Left lung (tissue), 10 donors: Measurements from ENCODE around the gene TBX18. TPM values are rescaled to one million over a fixed set of nuclear protein-coding genes. Genes with fewer than 3 reads are reported as not detected.

Experiments used
- ATAC-seq: fragments of 200-7000 bp; cut with Tn5 transposase; one replicate; pipeline ENCODE4 v1.9.1; 2020; ENCODE audit warnings: moderate library complexity
- DNase-seq, 4 donors: peaks; one replicate each; pipeline ENCODE4 v3.0.0-alpha.2; 2013 to 2020
- H3K27ac ChIP-seq, 2 donors: fragments of 200-600 bp; sonication (generic) in 1 of 2; one replicate each; pipeline versions ENCODE4 v1.5.0 to v1.8.0; 2020 to 2021
- H3K27me3 ChIP-seq, 2 donors: fragments of 200-600 bp; sonication (generic) in 1 of 2; one replicate each; pipeline versions ENCODE4 v1.5.0 to v1.8.0; 2020 to 2021
- H3K36me3 ChIP-seq, 2 donors: fragments of 200-600 bp; sonication (generic) in 1 of 2; one replicate each; pipeline versions ENCODE4 v1.5.0 to v1.8.0; 2020 to 2021
- H3K4me1 ChIP-seq, 2 donors: fragments of 200-600 bp; one replicate each; pipeline ENCODE4 v1.8.0; 2021
- H3K4me3 ChIP-seq, 2 donors: fragments of 200-600 bp; sonication (generic) in 1 of 2; one replicate each; pipeline versions ENCODE4 v1.5.0 to v1.8.0; 2020 to 2021; ENCODE audit warnings: mild to moderate bottlenecking in 1 of 2
- H3K9me3 ChIP-seq, 2 donors: fragments of 200-600 bp; sonication (generic) in 1 of 2; one replicate each; pipeline versions ENCODE4 v1.5.0 to v1.8.0; 2020 to 2021
- intact Hi-C, 2 donors: fragments of 100-400 bp; cut with DNase I; formaldehyde crosslinking; loops; one replicate each; pipeline versions ENCODE4 v1.11.2 to v1.14.2; 2022
- polyA plus RNA-seq, 6 donors: library from polyadenylated mRNA; unstranded; fragments of 120-200 nt; gene quantifications; one replicate each; pipeline ENCODE4 v1.2.1, GENCODE V29; 2013; ENCODE audit not compliant: insufficient read length in 6 of 6
- total RNA-seq, 2 donors: library from RNA; stranded (reverse); fragmentation: NEBNext Ultra II Directional; extraction: Animal tissue kit (Norgen Biotek cat#: 25700); gene quantifications; one replicate each; pipeline ENCODE4 v1.2.1, GENCODE V29; 2021
- TF ChIP-seq, protein P1 (sequence below), 2 donors: fragments of 200-600 bp; sonication (generic) in 1 of 2; IDR thresholded peaks; one replicate each; pipeline versions ENCODE4 v1.5.0 to v1.8.0; 2021; ENCODE audit warnings: antibody characterized with exemption in 2 of 2
- donor health status: DM: no; HTN: yes; CAD: no.
- donor health status: DM: no; HTN: no; CAD: no.

The TBX18 gene
- total and polyA plus RNA-seq, 8 donors, result 0.27 to 0.60 (median 0.49) TPM; not detected in 1

DNA sequence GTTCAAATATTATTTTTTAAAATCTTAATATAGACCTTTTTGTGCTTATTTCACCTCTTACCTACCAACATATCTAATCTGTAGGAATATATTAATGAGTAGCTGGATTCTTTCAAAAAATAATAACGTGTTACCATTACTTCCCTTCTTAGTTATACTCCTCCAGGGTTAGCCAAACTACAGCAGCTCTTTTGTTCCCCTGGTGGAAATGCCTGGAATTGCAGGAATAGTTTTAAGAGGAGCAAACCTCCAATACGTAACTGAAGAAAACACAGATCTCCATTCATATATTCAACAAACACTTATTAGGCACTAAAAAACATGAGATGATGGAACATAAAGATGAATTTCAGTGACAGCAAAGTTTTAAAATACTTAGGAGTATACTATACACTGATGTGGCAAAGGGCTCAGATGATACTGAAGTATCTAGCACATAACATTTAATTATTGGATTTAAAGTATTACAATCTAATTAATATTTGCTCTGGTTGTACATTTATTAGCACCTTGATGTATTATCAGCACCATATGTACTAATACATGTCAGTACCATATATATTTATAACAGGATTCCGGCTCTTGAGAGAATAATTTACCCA, 78.3 kb downstream of the TBX18 start:
- no peaks in the 10 kb centered on the region for H3K9me3 ChIP-seq
- H3K27ac ChIP-seq, result no peak overlapping the region
- ATAC-seq (no peak), DNase-seq (no peak)
- no peaks in the 10 kb centered on the region for H3K27me3 ChIP-seq
- TF ChIP-seq, protein P1, sequence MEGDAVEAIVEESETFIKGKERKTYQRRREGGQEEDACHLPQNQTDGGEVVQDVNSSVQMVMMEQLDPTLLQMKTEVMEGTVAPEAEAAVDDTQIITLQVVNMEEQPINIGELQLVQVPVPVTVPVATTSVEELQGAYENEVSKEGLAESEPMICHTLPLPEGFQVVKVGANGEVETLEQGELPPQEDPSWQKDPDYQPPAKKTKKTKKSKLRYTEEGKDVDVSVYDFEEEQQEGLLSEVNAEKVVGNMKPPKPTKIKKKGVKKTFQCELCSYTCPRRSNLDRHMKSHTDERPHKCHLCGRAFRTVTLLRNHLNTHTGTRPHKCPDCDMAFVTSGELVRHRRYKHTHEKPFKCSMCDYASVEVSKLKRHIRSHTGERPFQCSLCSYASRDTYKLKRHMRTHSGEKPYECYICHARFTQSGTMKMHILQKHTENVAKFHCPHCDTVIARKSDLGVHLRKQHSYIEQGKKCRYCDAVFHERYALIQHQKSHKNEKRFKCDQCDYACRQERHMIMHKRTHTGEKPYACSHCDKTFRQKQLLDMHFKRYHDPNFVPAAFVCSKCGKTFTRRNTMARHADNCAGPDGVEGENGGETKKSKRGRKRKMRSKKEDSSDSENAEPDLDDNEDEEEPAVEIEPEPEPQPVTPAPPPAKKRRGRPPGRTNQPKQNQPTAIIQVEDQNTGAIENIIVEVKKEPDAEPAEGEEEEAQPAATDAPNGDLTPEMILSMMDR (IDR thresholded peaks at IDR 0.05), result peak; percentile 17 to 18
- intact Hi-C loops, result no loop called here
- H3K4me1 ChIP-seq, result no peaks in the 10 kb centered on the region
- H3K36me3 ChIP-seq, result no peaks in the 10 kb centered on the region
- H3K4me3 ChIP-seq, result no peak overlapping the region

DNA sequence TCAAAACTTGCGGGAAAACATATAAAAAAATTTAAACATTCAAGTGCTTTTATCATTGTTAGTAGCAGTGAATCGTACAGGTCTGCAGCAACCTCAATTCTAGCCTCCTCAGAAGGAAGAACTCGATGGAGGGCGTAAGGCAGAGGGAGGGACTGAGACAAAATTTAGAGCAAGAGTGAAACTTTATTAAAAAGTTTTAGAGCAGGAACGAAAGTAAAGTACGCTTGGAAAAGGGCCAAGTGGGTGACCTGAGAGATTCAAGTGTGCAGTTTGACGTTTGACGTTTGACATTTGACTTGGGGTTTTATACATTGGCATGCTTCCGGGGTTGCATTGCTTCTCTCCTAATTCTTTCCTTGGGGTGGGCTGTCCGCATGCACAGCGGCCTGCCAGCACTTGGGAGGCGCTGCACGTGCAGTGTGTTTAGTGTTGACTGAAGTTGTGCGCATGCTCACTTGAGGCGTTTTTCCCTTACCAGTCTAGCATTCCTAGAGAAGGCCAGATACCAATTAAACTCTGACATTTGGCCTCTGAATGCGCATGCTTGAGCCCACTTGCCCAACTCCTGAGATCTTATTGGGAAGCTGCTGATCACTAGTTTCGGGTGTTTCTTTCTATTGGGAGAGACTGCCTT, 82.6 kb downstream of the TBX18 start:
- intact Hi-C loops, result no loop called here

DNA sequence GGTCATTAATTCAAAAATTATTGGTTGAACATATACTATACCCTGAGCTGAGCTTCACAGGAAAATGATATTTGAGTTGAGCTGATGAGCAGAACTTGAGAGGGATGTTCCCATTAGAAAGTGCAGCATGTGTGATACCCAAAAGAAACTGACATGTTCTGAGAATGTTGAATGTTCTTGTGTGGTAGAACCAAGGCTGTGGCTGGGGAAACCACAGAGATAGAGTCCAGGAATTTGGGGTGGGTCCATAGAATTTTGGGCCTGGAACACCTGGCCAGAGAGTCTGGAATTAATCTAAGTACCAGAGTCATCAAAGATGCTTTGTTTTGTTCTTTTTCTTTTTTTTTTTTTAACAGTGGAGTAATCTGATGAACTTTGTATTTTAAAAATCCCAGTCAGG, 88.7 kb downstream of the TBX18 start:
- Histone ChIP-seq H3K9me3 (no peaks in the 10 kb centered on the region), H3K27me3 (no peaks in the 10 kb centered on the region), H3K27ac (no peak overlapping the region), H3K4me3 (no peak overlapping the region), H3K4me1 (no peaks in the 10 kb centered on the region), H3K36me3 (no peaks in the 10 kb centered on the region)
- ATAC-seq, result no peak
- intact Hi-C loops, result no loop called here
- TF ChIP-seq, protein P1 (IDR thresholded peaks at IDR 0.05), result no peak
- DNase-seq, result no peak

More for the DNA sequence above, 82.6 kb downstream of the TBX18 start:
- no peaks in the 10 kb centered on the region for H3K36me3 ChIP-seq
- no peaks in the 10 kb centered on the region for H3K9me3 ChIP-seq
- no peak overlapping the region for H3K27ac ChIP-seq
- H3K4me1 ChIP-seq, result no peaks in the 10 kb centered on the region
- TF ChIP-seq, protein P1 (IDR thresholded peaks at IDR 0.05), result no peak
- DNase-seq, result no peak
- no peak overlapping the region for H3K4me3 ChIP-seq
- H3K27me3 ChIP-seq, result no peaks in the 10 kb centered on the region
- no peak for ATAC-seq

DNA sequence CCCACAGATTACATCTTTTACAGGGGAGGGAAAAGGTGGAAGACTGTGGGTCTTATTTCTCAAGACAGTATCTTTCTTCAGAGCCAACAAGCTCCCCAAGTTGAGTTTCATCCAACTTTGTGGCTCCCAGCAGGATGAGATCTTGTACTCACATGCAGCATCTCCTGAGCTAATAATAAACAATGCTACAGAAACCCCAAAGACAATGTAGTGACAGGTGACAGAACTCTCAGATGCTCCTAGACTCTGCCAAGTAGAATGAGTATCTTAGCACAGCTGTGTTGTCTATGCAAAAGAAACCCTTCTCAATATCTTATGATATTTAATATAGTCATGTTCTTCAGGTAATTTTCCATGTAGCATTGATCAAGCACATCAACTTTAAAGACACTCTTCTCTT, 90.0 kb downstream of the TBX18 start:
- H3K9me3 ChIP-seq, result no peaks in the 10 kb centered on the region
- TF ChIP-seq, protein P1 (IDR thresholded peaks at IDR 0.05), result no peak
- no peak for DNase-seq
- no peaks in the 10 kb centered on the region for H3K36me3 ChIP-seq
- H3K27ac ChIP-seq, result no peak overlapping the region
- no peak overlapping the region for H3K4me3 ChIP-seq
- H3K4me1 ChIP-seq, result no peaks in the 10 kb centered on the region
- no peaks in the 10 kb centered on the region for H3K27me3 ChIP-seq
- intact Hi-C loops, result no loop called here
- ATAC-seq, result no peak

DNA sequence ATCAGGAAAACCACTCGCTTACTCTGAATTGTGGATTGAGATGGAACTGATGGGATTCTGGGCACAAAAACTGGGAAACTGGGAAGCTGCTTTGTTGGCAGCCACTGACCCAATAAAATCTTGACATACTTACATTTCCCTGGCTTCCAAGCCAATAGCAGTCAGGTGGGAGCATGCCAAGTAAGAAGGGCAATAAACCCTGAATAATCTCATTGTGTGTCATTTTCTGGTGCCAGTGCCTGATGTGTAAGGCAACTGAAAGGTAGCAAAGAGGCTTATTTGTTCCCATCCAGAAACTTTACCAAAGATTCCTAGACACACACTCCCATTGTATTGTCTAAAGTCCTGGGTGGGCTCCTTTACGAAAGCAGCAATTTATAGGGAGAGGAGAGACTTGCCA, 93.2 kb downstream of the TBX18 start:
- DNase-seq (no peak), ATAC-seq (no peak)
- Histone ChIP-seq H3K27me3 (no peaks in the 10 kb centered on the region), H3K9me3 (no peaks in the 10 kb centered on the region), H3K27ac (no peak overlapping the region), H3K36me3 (no peaks in the 10 kb centered on the region), H3K4me1 (no peaks in the 10 kb centered on the region), H3K4me3 (no peak overlapping the region)
- intact Hi-C loops, result no loop called here
- TF ChIP-seq, protein P1 (IDR thresholded peaks at IDR 0.05), result no peak
